Measurements from ENCODE around the gene ZKSCAN5. TPM values are rescaled to one million over a fixed set of nuclear protein-coding genes. Genes with fewer than 3 reads are reported as not detected.

ZKSCAN5 gene
- total RNA-seq, 4 donors from 2014 or later: 5.7 to 8.5 (median 7.4) TPM

DNA sequence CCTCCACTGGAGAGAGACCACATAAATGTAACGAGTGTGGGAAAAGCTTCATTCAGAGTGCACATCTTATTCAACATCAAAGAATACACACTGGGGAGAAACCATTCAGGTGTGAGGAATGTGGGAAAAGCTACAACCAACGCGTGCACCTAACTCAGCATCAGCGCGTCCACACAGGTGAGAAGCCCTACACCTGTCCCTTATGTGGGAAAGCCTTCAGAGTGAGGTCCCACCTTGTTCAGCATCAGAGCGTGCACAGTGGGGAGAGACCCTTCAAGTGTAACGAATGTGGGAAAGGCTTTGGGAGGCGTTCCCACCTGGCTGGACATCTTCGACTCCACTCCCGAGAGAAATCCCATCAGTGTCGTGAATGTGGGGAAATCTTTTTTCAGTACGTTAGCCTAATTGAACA, 26.9 kb downstream of the ZKSCAN5 start:
- Histone ChIP-seq H3K27me3 (no peaks in the 10 kb centered on the region), H3K36me3 (peaks cover 58% of the 10 kb centered on the region), H3K4me1 (no peaks in the 10 kb centered on the region), H3K27ac (no peak overlapping the region), H3K9me3 (peaks cover 27% of the 10 kb centered on the region), H3K4me3 (no peak overlapping the region)
- DNase-seq (ENCODE audit: low spot score in 2 of 2): peak in 1 of 2 donors; percentile 36
- WGBS: 96% methylated on average over 12 of the region's 12 CpGs
- TF ChIP-seq, protein P1, sequence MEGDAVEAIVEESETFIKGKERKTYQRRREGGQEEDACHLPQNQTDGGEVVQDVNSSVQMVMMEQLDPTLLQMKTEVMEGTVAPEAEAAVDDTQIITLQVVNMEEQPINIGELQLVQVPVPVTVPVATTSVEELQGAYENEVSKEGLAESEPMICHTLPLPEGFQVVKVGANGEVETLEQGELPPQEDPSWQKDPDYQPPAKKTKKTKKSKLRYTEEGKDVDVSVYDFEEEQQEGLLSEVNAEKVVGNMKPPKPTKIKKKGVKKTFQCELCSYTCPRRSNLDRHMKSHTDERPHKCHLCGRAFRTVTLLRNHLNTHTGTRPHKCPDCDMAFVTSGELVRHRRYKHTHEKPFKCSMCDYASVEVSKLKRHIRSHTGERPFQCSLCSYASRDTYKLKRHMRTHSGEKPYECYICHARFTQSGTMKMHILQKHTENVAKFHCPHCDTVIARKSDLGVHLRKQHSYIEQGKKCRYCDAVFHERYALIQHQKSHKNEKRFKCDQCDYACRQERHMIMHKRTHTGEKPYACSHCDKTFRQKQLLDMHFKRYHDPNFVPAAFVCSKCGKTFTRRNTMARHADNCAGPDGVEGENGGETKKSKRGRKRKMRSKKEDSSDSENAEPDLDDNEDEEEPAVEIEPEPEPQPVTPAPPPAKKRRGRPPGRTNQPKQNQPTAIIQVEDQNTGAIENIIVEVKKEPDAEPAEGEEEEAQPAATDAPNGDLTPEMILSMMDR (IDR thresholded peaks at IDR 0.05): no peak
- TF ChIP-seq EP300 (IDR thresholded peaks at IDR 0.05) (no peak), POLR2AphosphoS5 (IDR thresholded peaks at IDR 0.05) (no peak), POLR2A (IDR thresholded peaks at IDR 0.05) (no peak)

DNA sequence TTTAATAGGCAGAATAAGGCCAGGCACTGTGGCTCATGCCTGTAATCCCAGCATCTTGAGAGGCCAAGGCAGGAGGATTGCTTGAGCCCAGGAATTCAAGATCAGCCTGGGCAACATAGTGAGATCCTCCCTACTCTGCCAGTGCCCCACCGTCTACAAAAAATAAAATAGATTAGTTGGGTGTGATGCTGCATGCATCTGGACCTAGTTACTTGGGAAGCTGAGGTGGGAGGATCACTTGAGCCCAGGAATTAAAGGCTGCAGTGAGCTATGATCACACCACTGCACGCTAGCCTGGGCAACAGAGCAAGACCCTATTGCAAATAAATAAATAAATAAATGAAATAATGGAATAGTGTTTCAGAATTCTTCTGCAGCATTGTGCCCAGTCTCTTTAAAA, 31.2 kb downstream of the ZKSCAN5 start:
- no peak for DNase-seq (ENCODE audit: low spot score in 2 of 2)
- Histone ChIP-seq H3K4me1 (no peaks in the 10 kb centered on the region), H3K36me3 (peaks cover 19% of the 10 kb centered on the region), H3K4me3 (no peak overlapping the region), H3K27ac (no peak overlapping the region), H3K27me3 (no peaks in the 10 kb centered on the region), H3K9me3 (peaks cover 35% of the 10 kb centered on the region)
- WGBS: 100% methylated on average over 2 of the region's 2 CpGs
- TF ChIP-seq POLR2A (IDR thresholded peaks at IDR 0.05): no peak
- TF ChIP-seq EP300 (IDR thresholded peaks at IDR 0.05): no peak
- TF ChIP-seq, protein P1 (IDR thresholded peaks at IDR 0.05): no peak
- TF ChIP-seq POLR2AphosphoS5 (IDR thresholded peaks at IDR 0.05): no peak

DNA sequence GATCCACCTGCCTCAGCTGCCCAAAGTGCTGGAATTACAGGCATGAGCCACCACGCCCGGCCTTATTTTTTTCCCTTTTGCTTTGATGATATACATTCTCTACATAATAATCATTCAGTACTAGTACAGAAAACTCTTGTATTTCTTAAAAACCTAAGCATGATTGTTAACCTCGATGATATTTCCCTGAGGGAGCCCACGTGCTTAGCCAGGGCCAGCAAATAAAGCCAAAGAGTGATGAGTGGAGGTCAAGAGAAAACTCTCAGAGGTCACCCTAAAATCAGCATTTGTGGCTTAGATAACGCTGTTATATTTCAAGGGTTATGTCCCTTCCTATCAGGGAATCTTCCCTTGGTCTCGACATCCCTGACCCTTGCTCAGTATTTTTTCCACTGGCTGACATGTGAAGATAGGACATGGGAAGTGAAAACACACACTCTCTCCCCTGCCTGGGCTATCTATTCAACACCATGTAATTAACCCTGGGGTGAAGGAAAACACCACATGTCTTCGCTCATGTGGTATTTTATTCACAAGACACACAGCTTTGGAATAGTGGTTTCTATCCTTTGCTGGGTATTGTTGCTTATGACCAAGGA, 34.9 kb downstream of the ZKSCAN5 start:
- TF ChIP-seq EP300 (IDR thresholded peaks at IDR 0.05) (no peak), POLR2AphosphoS5 (IDR thresholded peaks at IDR 0.05) (no peak), POLR2A (IDR thresholded peaks at IDR 0.05) (no peak)
- TF ChIP-seq, protein P1 (IDR thresholded peaks at IDR 0.05): no peak
- peaks cover 17% of the 10 kb centered on the region for H3K9me3 ChIP-seq
- H3K4me3 ChIP-seq: no peak overlapping the region
- H3K36me3 ChIP-seq: no peaks in the 10 kb centered on the region
- no peak overlapping the region for H3K27ac ChIP-seq
- H3K4me1 ChIP-seq: no peaks in the 10 kb centered on the region
- 77% methylated on average over 7 of the region's 7 CpGs for WGBS
- DNase-seq (ENCODE audit: low spot score in 2 of 2): peak in 1 of 2 donors; percentile 9
- no peaks in the 10 kb centered on the region for H3K27me3 ChIP-seq

GRCh38 chr7:99540542-99540941, 36.1 kb downstream of the ZKSCAN5 start:
- H3K27me3 ChIP-seq: no peaks in the 10 kb centered on the region
- DNase-seq (ENCODE audit: low spot score in 2 of 2): peak in 1 of 2 donors; percentile 12
- 86% methylated on average over 5 of the region's 5 CpGs for WGBS
- H3K36me3 ChIP-seq: no peaks in the 10 kb centered on the region
- H3K4me3 ChIP-seq: no peak overlapping the region
- no peak overlapping the region for H3K27ac ChIP-seq
- H3K4me1 ChIP-seq: no peaks in the 10 kb centered on the region
- TF ChIP-seq, protein P1 (IDR thresholded peaks at IDR 0.05): no peak
- TF ChIP-seq POLR2AphosphoS5 (IDR thresholded peaks at IDR 0.05) (no peak), EP300 (IDR thresholded peaks at IDR 0.05) (no peak), POLR2A (IDR thresholded peaks at IDR 0.05) (no peak)
- peaks cover 17% of the 10 kb centered on the region for H3K9me3 ChIP-seq

DNA sequence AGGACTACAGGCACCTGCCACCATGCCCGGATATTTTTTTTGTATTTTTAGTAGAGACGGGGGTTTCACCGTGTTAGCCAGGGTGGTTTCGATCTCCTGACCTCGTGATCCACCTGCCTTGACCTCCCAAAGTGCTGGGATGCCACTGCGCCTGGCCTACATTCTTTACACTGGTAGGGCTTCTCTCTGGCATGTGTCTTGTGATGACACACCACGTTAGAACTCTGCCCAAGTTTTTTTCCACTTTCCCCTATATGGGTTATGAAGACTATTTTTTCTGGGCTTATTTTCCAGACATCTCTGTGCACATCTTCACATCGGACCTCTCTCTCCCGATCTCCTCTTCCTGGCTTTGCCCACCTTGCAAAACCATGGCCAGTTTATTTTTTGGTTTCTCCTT, 36.8 kb downstream of the ZKSCAN5 start:
- Histone ChIP-seq H3K36me3 (no peaks in the 10 kb centered on the region), H3K27me3 (no peaks in the 10 kb centered on the region), H3K27ac (no peak overlapping the region), H3K4me1 (no peaks in the 10 kb centered on the region), H3K9me3 (peaks cover 17% of the 10 kb centered on the region), H3K4me3 (no peak overlapping the region)
- TF ChIP-seq POLR2A (IDR thresholded peaks at IDR 0.05) (no peak), EP300 (IDR thresholded peaks at IDR 0.05) (no peak), POLR2AphosphoS5 (IDR thresholded peaks at IDR 0.05) (no peak)
- TF ChIP-seq, protein P1 (IDR thresholded peaks at IDR 0.05): no peak
- DNase-seq (ENCODE audit: low spot score in 2 of 2): peak in 1 of 2 donors; percentile 18
- whole genome bisulfite sequencing: 93% methylated on average over 9 of the region's 9 CpGs

Measured in suprapubic skin (tissue), 4 donors.